ENCODE results near the gene MYPN. TPM values are rescaled to one million over a fixed set of nuclear protein-coding genes. Genes with fewer than 3 reads are reported as not detected.

MYPN gene
- total and polyA plus RNA-seq, 2 experiments from 2014 or later: not detected

- no peaks in the 10 kb centered on the region for H4K20me1 ChIP-seq (replicated peaks; ENCODE audit: insufficient read depth)
- no peaks in the 10 kb centered on the region for H3K36me3 ChIP-seq (ENCODE audit: insufficient read depth)
- no peaks in the 10 kb centered on the region for H3K79me2 ChIP-seq (replicated peaks; ENCODE audit: insufficient read depth)
- Mint-ChIP-seq H3K27me3 (ENCODE audit: insufficient read depth, low read depth, poor library complexity) (peaks cover 3% of the 10 kb centered on the region), H3K36me3 (ENCODE audit: low read depth) (no peaks in the 10 kb centered on the region; the same call in 2 of the 3 replicates), H3K4me3 (no peak overlapping the region), H3K9me3 (peaks cover 14% of the 10 kb centered on the region), H3K4me1 (no peaks in the 10 kb centered on the region; the same call in 2 of the 3 replicates), H3K27ac (no peak overlapping the region)
- H3F3A ChIP-seq (replicated peaks; ENCODE audit: low read depth): no peaks in the 10 kb centered on the region
- no peaks in the 10 kb centered on the region for H3K4me1 ChIP-seq (ENCODE audit: insufficient read depth)
- ATAC-seq (no peak), DNase-seq (ENCODE audit: low spot score) (no peak)
- H2AFZ ChIP-seq: no peak overlapping the region
- TF ChIP-seq ZNF114 (CRISPR knock-in tag; IDR thresholded peaks at IDR 0.05): no peak
- TF ChIP-seq REST (IDR thresholded peaks at IDR 0.05; ENCODE audit: unreplicated experiment): no peak
- no peak for TF ChIP-seq ZNF462 (CRISPR knock-in tag; IDR thresholded peaks at IDR 0.05)
- no peak for TF ChIP-seq CTCF (conservative IDR thresholded peaks at IDR 0.05; ENCODE audit: low read depth in 2 of 2)
- no peak for TF ChIP-seq NANOG (IDR thresholded peaks at IDR 0.05; ENCODE audit: borderline replicate concordance)
- no peak for TF ChIP-seq ETS1 (IDR thresholded peaks at IDR 0.05)
- TF ChIP-seq ZNF331 (CRISPR knock-in tag; IDR thresholded peaks at IDR 0.05; ENCODE audit: low read depth): no peak
- TF ChIP-seq EZH2phosphoT487 (IDR thresholded peaks at IDR 0.05; ENCODE audit: unreplicated experiment): no peak
- TF ChIP-seq EZH2 (IDR thresholded peaks at IDR 0.05; ENCODE audit: low read depth, unreplicated experiment): no peak
- no peak for TF ChIP-seq CREB1 (CRISPR knock-in tag; IDR thresholded peaks at IDR 0.05; ENCODE audit: low read depth)
- H3K4me3 ChIP-seq: no peak overlapping the region
- no peaks in the 10 kb centered on the region for H3K9me2 ChIP-seq (ENCODE audit: insufficient read depth)
- no peak overlapping the region for H3K27ac ChIP-seq (ENCODE audit: low read depth)
- no peak overlapping the region for H3K4me2 ChIP-seq
- H3K27me3 ChIP-seq (ENCODE audit: insufficient read depth): no peaks in the 10 kb centered on the region
These were observed 152.0 kb downstream of the MYPN start for GRCh38 chr10:68261132-68261856.
